ENCODE measurements around the gene SMAD3.

GRCh38 chr15:67124911-67125588 lies 59.6 kb downstream of the SMAD3 start:
- TF ChIP-seq CTCF (IDR thresholded peaks at IDR 0.05; ENCODE audit: borderline replicate concordance, extremely low read depth, low read length, poor library complexity, severe bottlenecking) (no peak), EZH2 (IDR thresholded peaks at IDR 0.05; ENCODE audit: borderline replicate concordance, low read depth, low read length, severe bottlenecking) (no peak)
